Keratinocyte (primary cell): ENCODE measurements around the gene CCL25. TPM values are rescaled to one million over a fixed set of nuclear protein-coding genes. Genes with fewer than 3 reads are reported as not detected.

Experiments used
- DNase-seq: peaks from one replicate; pipeline ENCODE4 v3.0.0-alpha.2; 2011; ENCODE audit warnings: low read depth, missing footprints, low spot score
- FAIRE-seq: peaks from 2 replicates; lab custom pipeline; 2011; peaks lifted over from hg19 to GRCh38; lab: Jason Lieb, UNC
- H2AFZ ChIP-seq: 2 replicates; pipeline ENCODE4 v1.6.0; 2012; ENCODE audit warnings: low read length, control low read depth, inconsistent platforms; ENCODE audit not compliant: control insufficient read depth
- H3K27ac ChIP-seq: 2 replicates; pipeline ENCODE4 v1.5.1; 2011; ENCODE audit warnings: low read length; ENCODE audit not compliant: control insufficient read depth, insufficient read depth
- H3K27me3 ChIP-seq: 3 replicates; pipeline ENCODE4 v1.6.0; 2011; ENCODE audit warnings: low read length; ENCODE audit not compliant: control insufficient read depth, insufficient read depth; ENCODE audit errors: extremely low read depth
- H3K36me3 ChIP-seq, 2 experiments: 2 replicates in 1 of 2; 3 replicates in 1 of 2; pipeline ENCODE4 v1.5.1; 2011; ENCODE audit warnings: low read length in 2 of 2, mild to moderate bottlenecking in 1 of 2; ENCODE audit not compliant: control insufficient read depth in 2 of 2, insufficient read depth in 2 of 2; ENCODE audit errors: extremely low read depth in 1 of 2
- H3K4me1 ChIP-seq: 3 replicates; pipeline ENCODE4 v1.5.1; 2011; ENCODE audit warnings: low read length; ENCODE audit not compliant: control insufficient read depth, insufficient read depth; ENCODE audit errors: extremely low read depth
- H3K4me2 ChIP-seq: 3 replicates; pipeline ENCODE4 v1.6.0; 2011; ENCODE audit warnings: low read depth, low read length; ENCODE audit not compliant: control insufficient read depth, insufficient read depth; ENCODE audit errors: extremely low read depth
- H3K4me3 ChIP-seq, 3 experiments: fragments of 200-600 bp in 1 of 3; sonication (generic) in 1 of 3; 2 replicates in 2 of 3; 3 replicates in 1 of 3; pipeline ENCODE4 v1.5.1; 2011 to 2016; ENCODE audit warnings: low read length in 3 of 3, mild to moderate bottlenecking in 3 of 3, control low read depth in 2 of 3, inconsistent platforms in 1 of 3, low read depth in 1 of 3, mixed read lengths in 1 of 3, mixed run types in 1 of 3, moderate library complexity in 1 of 3; ENCODE audit not compliant: control insufficient read depth in 2 of 3, insufficient read depth in 2 of 3; ENCODE audit errors: extremely low read depth in 1 of 3
- H3K79me2 ChIP-seq: 2 replicates; pipeline ENCODE4 v1.6.0; 2012; ENCODE audit warnings: low read length; ENCODE audit not compliant: control insufficient read depth, insufficient read depth
- H3K9ac ChIP-seq: 3 replicates; pipeline ENCODE4 v1.6.0; 2011; ENCODE audit warnings: low read length; ENCODE audit not compliant: control insufficient read depth, insufficient read depth; ENCODE audit errors: extremely low read depth
- H3K9me1 ChIP-seq: 3 replicates; pipeline ENCODE4 v1.6.0; 2011; ENCODE audit warnings: low read length; ENCODE audit not compliant: control insufficient read depth, insufficient read depth; ENCODE audit errors: extremely low read depth
- H3K9me3 ChIP-seq: 2 replicates; pipeline ENCODE4 v1.5.1; 2012; ENCODE audit warnings: low read depth, low read length; ENCODE audit not compliant: control insufficient read depth
- H4K20me1 ChIP-seq: 3 replicates; pipeline ENCODE4 v1.6.0; 2011; ENCODE audit warnings: low read length; ENCODE audit not compliant: control insufficient read depth, insufficient read depth; ENCODE audit errors: extremely low read depth
- CTCF ChIP-seq, 3 experiments: IDR thresholded peaks in 1 of 3; conservative IDR thresholded peaks in 1 of 3; optimal IDR thresholded peaks in 1 of 3; 2 replicates in 2 of 3; 3 replicates in 1 of 3; pipeline versions ENCODE3 to v1.5.1; 2011; ENCODE audit warnings: low read length in 3 of 3, mild to moderate bottlenecking in 3 of 3, moderate library complexity in 2 of 3, control low read depth in 1 of 3, inconsistent platforms in 1 of 3; ENCODE audit not compliant: insufficient read depth in 2 of 3; ENCODE audit errors: extremely low read depth in 1 of 3
- EZH2 ChIP-seq: IDR thresholded peaks from one replicate; pipeline ENCODE4 v1.6.1; 2012; ENCODE audit warnings: inconsistent platforms, mild to moderate bottlenecking, low read length, moderate library complexity
- dilution Hi-C: fragments of 300-500 bp; cut with MboI; formaldehyde crosslinking; loops from one replicate; pipeline ENCODE4 v1.7.0; 2020; ENCODE audit warnings: low sequenced_read_pairs; ENCODE audit not compliant: extremely low pct_ligation_motif_present
- polyA plus RNA-seq, 5 experiments: library from polyadenylated mRNA; depleted of rRNA in 3 of 5; stranded (reverse) in 3 of 5; stranded (forward) in 1 of 5; unstranded in 1 of 5; fragments of >200 nt; gene quantifications; 1 replicate in 1 of 5; 2 replicates in 3 of 5; 3 replicates in 1 of 5; pipeline versions ENCODE4 v1.2.1 to v1.2.3, GENCODE V29; 2011 to 2012; ENCODE audit warnings: missing spikeins in 2 of 5, low read depth in 1 of 5, low replicate concordance in 1 of 5

Gene CCL25
- polyA plus RNA-seq, 1 donor (not counting 4 experiments of a cell fraction or from before 2014, with no cell fraction given): not detected

- no peaks in the 10 kb centered on the region for H3K9me1 ChIP-seq
- dilution Hi-C loops: no loop called here
- peaks cover 23% of the 10 kb centered on the region for H3K4me1 ChIP-seq
- H3K9me3 ChIP-seq: no peaks in the 10 kb centered on the region
- peaks cover 55% of the 10 kb centered on the region for H3K79me2 ChIP-seq
- H3K9ac ChIP-seq: peak overlapping the region; percentile 65
- no peak overlapping the region for H2AFZ ChIP-seq
- TF ChIP-seq EZH2: no peak
- no peak for TF ChIP-seq CTCF (optimal IDR thresholded peaks at IDR 0.05 in 1 of 3, IDR thresholded peaks at IDR 0.05 in 1 of 3, conservative IDR thresholded peaks at IDR 0.05 in 1 of 3; ENCODE audit: extremely low read depth in 1 of 3, insufficient read depth in 2 of 3, low read length in 3 of 3)
- FAIRE-seq (no peak), DNase-seq (no peak)
- H3K27me3 ChIP-seq: no peaks in the 10 kb centered on the region
- H3K36me3 ChIP-seq: peaks cover 9 to 14% of the 10 kb centered on the region in 2 experiments
- peaks cover 28% of the 10 kb centered on the region for H4K20me1 ChIP-seq
- peak overlapping the region; percentile 9 for H3K27ac ChIP-seq
- H3K4me3 ChIP-seq: peak overlapping the region; percentile 76 to 86 (median 80)
- H3K4me2 ChIP-seq: peak overlapping the region; percentile 65
These were observed 47.6 kb upstream of the CCL25 start for GRCh38 chr19:8004723-8005513.

DNA sequence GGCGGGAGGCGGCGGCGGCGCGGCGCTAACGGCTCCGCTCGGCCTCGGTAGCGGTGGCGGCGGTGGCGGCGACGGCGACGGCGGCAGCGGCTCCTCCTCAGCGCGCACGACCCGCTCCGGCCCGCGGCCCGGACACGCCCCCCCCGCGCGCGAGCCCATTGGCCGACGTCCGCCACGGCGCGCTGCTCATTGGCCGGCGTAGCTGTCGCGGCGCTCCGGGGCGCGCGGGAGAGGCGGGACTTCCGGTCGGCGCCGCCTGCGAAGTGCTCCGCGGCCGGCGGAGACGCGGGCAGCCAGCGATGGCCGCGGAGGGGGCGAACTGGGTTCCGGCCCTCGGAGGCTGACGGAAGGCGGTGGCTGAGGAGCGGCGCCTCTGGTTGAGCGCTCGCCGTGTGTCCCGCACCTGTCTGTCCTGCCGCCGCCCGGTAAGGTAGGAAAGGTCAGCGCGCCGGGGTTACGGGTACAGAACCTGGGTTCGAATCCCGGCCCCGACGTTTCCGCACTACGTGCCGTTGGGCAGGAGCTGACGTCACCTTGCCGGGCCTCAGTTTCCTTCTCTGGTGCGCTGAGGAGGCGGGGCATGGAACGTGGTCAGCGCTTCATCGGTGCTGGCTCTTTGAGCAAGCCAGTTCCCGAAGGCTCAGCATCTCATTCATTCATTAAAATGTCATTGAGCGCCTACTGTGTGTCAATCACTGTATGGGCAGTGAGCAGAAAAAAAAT, 46.9 kb upstream of the CCL25 start, which contains the start of gene ELAVL1:
Gene ELAVL1, minus strand, starts transcription at position 108 of the 723 bp plus-strand sequence. CDS start 13,826 bp downstream, outside the sequence.
- peak within 1 kb of the TSS; percentile 80 to 96 (median 86) for H3K4me3 ChIP-seq
- dilution Hi-C loops: no loop called here
- H3K4me2 ChIP-seq: peak within 1 kb of the TSS; percentile 68
- H2AFZ ChIP-seq: peak within 1 kb of the TSS; percentile 93
- H3K79me2 ChIP-seq: peaks cover 47% of the 10 kb centered on the region
- H4K20me1 ChIP-seq: peaks cover 23% of the 10 kb centered on the region
- peaks cover 23% of the 10 kb centered on the region for H3K4me1 ChIP-seq
- peaks cover 7 to 14% of the 10 kb centered on the region in 2 experiments for H3K36me3 ChIP-seq
- H3K9me3 ChIP-seq: no peaks in the 10 kb centered on the region
- peak within 1 kb of the TSS; percentile 81 for H3K9ac ChIP-seq
- H3K27me3 ChIP-seq: no peaks in the 10 kb centered on the region
- peak within 1 kb of the TSS; percentile 67 for H3K27ac ChIP-seq
- no peaks in the 10 kb centered on the region for H3K9me1 ChIP-seq
- no peak for DNase-seq
- TF ChIP-seq CTCF (optimal IDR thresholded peaks at IDR 0.05 in 1 of 3, IDR thresholded peaks at IDR 0.05 in 1 of 3, conservative IDR thresholded peaks at IDR 0.05 in 1 of 3; ENCODE audit: extremely low read depth in 1 of 3, insufficient read depth in 2 of 3, low read length in 3 of 3) (no peak), EZH2 (no peak)
- FAIRE-seq: no peak
